ENCODE measurements around the gene MCM3AP.

Gene MCM3AP

DNA sequence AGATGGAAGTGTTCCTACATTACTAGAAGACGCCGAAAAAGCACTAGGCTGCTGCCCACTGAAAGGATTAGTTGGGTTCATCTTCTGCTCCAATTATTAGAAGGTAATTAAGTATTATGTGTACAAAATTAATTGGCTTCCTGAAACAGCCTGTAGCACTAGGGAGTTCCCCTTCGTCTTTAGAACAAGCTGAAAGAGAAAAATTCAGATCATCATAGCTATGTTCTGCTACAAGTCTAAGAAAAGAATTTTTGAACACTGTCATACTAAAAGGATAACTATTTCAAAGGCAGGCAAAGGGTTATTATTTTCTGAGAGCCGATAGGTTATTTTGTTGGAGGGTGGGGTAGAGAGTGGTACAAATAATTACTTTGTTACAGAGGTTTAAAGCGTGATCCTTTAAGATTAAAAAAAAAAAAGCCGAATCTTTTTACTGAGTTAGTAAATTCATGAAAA lies at the start of gene MCM3AP:
MCM3AP (minus strand) TSS at position 406 of the 456 bp plus-strand sequence; CDS start at position 81, 325 bp downstream.
- POLR2A ChIA-PET, result interaction anchor here (1.1 to 2.9 kb wide), 5 partner anchors 10 to 142 kb away, joined by 3 to 9 read pairs (median 3); partner anchors contain the start of gene C21orf58

DNA sequence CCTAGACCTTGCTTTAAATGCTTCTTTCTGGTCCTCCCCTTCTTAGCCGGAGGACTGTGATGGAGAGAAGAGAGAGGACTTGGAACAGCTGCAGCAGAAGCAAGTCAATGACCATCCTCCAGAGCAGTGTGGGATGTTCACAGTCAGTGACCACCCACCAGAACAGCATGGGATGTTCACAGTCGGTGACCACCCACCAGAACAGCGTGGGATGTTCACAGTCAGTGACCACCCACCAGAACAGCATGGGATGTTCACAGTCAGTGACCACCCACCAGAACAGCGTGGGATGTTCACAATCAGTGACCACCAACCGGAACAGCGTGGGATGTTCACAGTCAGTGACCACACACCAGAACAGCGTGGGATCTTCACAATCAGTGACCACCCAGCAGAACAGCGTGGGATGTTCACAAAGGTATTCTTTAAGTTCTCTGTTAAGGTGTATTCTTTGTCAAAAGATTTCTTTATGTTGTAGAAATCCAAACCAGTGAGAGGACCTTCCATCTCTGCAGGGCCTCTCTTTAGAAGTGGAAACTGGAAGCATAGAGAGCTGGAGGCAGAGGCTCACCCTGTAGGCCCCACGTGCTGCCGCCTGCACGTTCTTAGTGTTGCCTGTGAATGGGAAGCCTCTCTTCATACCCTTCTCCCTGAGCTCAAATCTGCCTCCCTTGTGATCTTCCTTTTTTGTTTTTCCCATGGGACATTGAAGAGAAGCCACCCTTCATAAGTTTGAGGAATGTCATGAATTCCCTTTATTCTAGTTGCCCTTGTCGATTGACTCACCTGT lies 49.1 kb upstream of the MCM3AP start:
- ChIA-PET POLR2A (no interaction called here), CTCF (no interaction called here)
- DNase-seq (ENCODE audit: extremely low spot score), result no peak
- TF ChIP-seq BHLHE40 (IDR thresholded peaks at IDR 0.05; ENCODE audit: borderline replicate concordance) (no peak), TARDBP (IDR thresholded peaks at IDR 0.05) (no peak)

More for the DNA sequence above, at the start of gene MCM3AP:
- DNase-seq (ENCODE audit: extremely low spot score), result no peak
- TF ChIP-seq, protein P1, sequence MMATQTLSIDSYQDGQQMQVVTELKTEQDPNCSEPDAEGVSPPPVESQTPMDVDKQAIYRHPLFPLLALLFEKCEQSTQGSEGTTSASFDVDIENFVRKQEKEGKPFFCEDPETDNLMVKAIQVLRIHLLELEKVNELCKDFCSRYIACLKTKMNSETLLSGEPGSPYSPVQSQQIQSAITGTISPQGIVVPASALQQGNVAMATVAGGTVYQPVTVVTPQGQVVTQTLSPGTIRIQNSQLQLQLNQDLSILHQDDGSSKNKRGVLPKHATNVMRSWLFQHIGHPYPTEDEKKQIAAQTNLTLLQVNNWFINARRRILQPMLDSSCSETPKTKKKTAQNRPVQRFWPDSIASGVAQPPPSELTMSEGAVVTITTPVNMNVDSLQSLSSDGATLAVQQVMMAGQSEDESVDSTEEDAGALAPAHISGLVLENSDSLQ (IDR thresholded peaks at IDR 0.05), result no peak
- no peak for TF ChIP-seq FOXM1 (IDR thresholded peaks at IDR 0.05; ENCODE audit: borderline replicate concordance)
- no peak for TF ChIP-seq HDGF (IDR thresholded peaks at IDR 0.05; ENCODE audit: borderline replicate concordance)
- TF ChIP-seq FOXK2 (IDR thresholded peaks at IDR 0.05), result no peak
- no peak for TF ChIP-seq NFRKB (IDR thresholded peaks at IDR 0.05)
- TF ChIP-seq LEF1 (IDR thresholded peaks at IDR 0.05; ENCODE audit: borderline replicate concordance), result no peak
- TF ChIP-seq TARDBP (IDR thresholded peaks at IDR 0.05), result no peak
- no peak for TF ChIP-seq ARNT (IDR thresholded peaks at IDR 0.05)
- TF ChIP-seq CTBP1 (IDR thresholded peaks at IDR 0.05; ENCODE audit: borderline replicate concordance), result no peak
- no peak for TF ChIP-seq ELF4 (IDR thresholded peaks at IDR 0.05)
- TF ChIP-seq FOXA1 (IDR thresholded peaks at IDR 0.05), result no peak
- TF ChIP-seq BHLHE40 (IDR thresholded peaks at IDR 0.05; ENCODE audit: borderline replicate concordance), result no peak
- TF ChIP-seq L3MBTL2 (conservative IDR thresholded peaks at IDR 0.05), result no peak
- TF ChIP-seq SP1 (IDR thresholded peaks at IDR 0.05), result no peak
- no peak for TF ChIP-seq ZNF384 (IDR thresholded peaks at IDR 0.05)
- no peak for TF ChIP-seq SUZ12 (IDR thresholded peaks at IDR 0.05)
- CTCF ChIA-PET, result no interaction called here

DNA sequence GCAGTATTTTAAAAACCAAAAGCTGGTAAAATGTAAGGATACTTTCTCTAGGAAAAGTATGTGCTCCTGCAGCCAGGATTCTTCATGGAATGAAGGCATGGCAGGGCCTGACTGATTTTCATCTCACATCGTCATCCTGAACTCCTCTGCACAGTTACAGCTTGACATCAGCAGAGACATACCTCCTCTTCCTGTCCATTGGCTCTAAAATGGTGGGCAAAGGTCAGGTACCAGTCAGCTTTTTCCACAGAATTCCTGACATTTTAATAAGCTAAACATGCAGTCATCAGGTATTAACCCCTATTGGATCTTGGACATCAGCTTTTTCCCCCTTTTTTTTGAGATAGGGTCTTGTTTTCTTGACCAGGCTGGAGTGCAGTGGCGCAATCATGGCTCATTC lies 44.4 kb upstream of the MCM3AP start:
- DNase-seq (ENCODE audit: extremely low spot score), result no peak
- POLR2A ChIA-PET, result no interaction called here
- CTCF ChIA-PET, result no interaction called here
- TF ChIP-seq, protein P1 (IDR thresholded peaks at IDR 0.05), result no peak
- TF ChIP-seq ZNF384 (IDR thresholded peaks at IDR 0.05) (no peak), CTBP1 (IDR thresholded peaks at IDR 0.05; ENCODE audit: borderline replicate concordance) (no peak), SUZ12 (IDR thresholded peaks at IDR 0.05) (no peak), FOXK2 (IDR thresholded peaks at IDR 0.05) (no peak), FOXM1 (IDR thresholded peaks at IDR 0.05; ENCODE audit: borderline replicate concordance) (no peak), LEF1 (IDR thresholded peaks at IDR 0.05; ENCODE audit: borderline replicate concordance) (no peak), TARDBP (IDR thresholded peaks at IDR 0.05) (no peak), L3MBTL2 (conservative IDR thresholded peaks at IDR 0.05) (no peak), SP1 (IDR thresholded peaks at IDR 0.05) (no peak), BHLHE40 (IDR thresholded peaks at IDR 0.05; ENCODE audit: borderline replicate concordance) (no peak), ARNT (IDR thresholded peaks at IDR 0.05) (no peak), ELF4 (IDR thresholded peaks at IDR 0.05) (no peak), FOXA1 (IDR thresholded peaks at IDR 0.05) (no peak), HDGF (IDR thresholded peaks at IDR 0.05; ENCODE audit: borderline replicate concordance) (no peak)

DNA sequence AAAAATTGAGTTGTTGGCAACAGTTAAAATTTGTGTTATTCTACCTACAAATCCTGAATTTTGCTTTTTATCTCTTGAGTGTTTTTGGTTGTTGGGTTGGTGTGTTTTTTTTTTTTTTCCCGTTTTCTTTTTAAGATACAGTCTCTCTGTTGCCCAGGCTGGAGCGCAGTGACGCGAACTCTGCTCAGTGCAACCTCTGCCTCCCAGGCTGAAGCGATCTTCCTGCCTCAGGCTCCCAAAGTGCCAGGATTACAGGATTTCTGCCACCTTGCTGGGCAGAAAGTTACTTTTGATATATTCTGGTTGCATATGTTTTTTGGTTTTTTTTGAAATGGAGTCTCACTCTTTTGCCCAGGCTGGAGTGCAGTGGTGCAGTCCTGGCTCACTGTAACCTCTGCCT lies 42.7 kb upstream of the MCM3AP start:
- ChIA-PET POLR2A (no interaction called here), CTCF (no interaction called here)
- DNase-seq (ENCODE audit: extremely low spot score), result no peak

DNA sequence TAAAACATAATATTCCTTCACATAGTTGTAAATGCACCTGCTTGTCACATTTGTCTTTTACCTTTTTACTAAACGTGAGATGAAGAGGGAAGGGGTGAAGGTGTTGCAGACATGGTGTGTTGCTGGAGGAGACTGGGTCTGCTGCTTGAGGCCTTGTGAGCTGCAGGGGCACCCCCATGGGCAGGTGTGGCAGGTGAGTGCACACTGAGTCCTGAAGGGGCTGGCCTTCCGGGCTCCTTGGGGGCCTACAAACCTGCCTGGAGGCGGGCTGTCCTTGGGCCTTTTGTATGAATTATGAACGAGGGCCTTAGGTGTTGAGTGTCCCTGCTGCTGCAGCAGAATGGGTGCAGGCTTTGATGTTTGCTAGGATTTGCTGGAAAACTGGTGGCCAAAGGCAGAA lies 42.3 kb upstream of the MCM3AP start:
- DNase-seq (ENCODE audit: extremely low spot score), result no peak
- ChIA-PET CTCF (no interaction called here), POLR2A (no interaction called here)
- TF ChIP-seq FOXK2 (IDR thresholded peaks at IDR 0.05) (no peak), TARDBP (IDR thresholded peaks at IDR 0.05) (no peak), FOXM1 (IDR thresholded peaks at IDR 0.05; ENCODE audit: borderline replicate concordance) (no peak), SP1 (IDR thresholded peaks at IDR 0.05) (no peak), ARNT (IDR thresholded peaks at IDR 0.05) (no peak)

More for the DNA sequence above, 42.7 kb upstream of the MCM3AP start:
- TF ChIP-seq, protein P1 (IDR thresholded peaks at IDR 0.05), result no peak
- no peak for TF ChIP-seq TARDBP (IDR thresholded peaks at IDR 0.05)
- no peak for TF ChIP-seq FOXK2 (IDR thresholded peaks at IDR 0.05)
- TF ChIP-seq SUZ12 (IDR thresholded peaks at IDR 0.05), result no peak
- TF ChIP-seq L3MBTL2 (conservative IDR thresholded peaks at IDR 0.05), result no peak
- TF ChIP-seq NFRKB (IDR thresholded peaks at IDR 0.05), result no peak
- TF ChIP-seq FOXM1 (IDR thresholded peaks at IDR 0.05; ENCODE audit: borderline replicate concordance), result no peak
- no peak for TF ChIP-seq HDGF (IDR thresholded peaks at IDR 0.05; ENCODE audit: borderline replicate concordance)
- TF ChIP-seq ELF4 (IDR thresholded peaks at IDR 0.05), result no peak
- TF ChIP-seq BHLHE40 (IDR thresholded peaks at IDR 0.05; ENCODE audit: borderline replicate concordance), result no peak
- no peak for TF ChIP-seq FOXA1 (IDR thresholded peaks at IDR 0.05)
- TF ChIP-seq ZNF384 (IDR thresholded peaks at IDR 0.05), result no peak
- no peak for TF ChIP-seq CTBP1 (IDR thresholded peaks at IDR 0.05; ENCODE audit: borderline replicate concordance)
- no peak for TF ChIP-seq ARNT (IDR thresholded peaks at IDR 0.05)
- no peak for TF ChIP-seq SP1 (IDR thresholded peaks at IDR 0.05)
- TF ChIP-seq LEF1 (IDR thresholded peaks at IDR 0.05; ENCODE audit: borderline replicate concordance), result no peak

DNA sequence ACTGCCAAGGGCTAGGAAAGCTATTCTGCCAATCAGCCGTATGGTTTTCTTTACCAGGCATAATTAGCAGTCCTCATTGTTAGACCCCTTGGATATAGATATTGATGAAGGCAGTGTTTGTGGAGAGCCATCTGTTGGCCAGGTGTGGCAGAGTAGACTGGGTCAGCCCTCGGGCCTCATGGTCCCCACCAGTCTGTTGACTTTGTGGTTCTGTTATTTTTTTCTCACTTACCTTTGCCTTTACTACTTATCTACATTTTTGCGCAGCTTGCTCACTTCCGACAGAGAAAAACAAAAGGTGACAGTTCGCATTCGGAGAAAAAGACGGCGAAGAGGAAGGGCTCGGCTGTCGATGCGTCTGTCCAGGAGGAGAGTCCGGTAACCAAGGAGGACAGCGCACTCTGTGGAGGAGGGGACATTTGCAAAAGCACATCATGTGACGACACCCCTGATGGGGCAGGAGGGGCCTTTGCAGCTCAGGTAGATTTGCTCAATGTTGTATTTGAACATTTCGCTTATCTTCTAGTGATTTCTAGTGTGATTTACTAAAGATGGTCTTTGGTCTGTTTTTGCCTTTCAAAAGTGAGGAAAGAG lies 40.8 kb upstream of the MCM3AP start:
- CTCF ChIA-PET, result no interaction called here
- POLR2A ChIA-PET, result no interaction called here
- no peak for DNase-seq (ENCODE audit: extremely low spot score)
- TF ChIP-seq LEF1 (IDR thresholded peaks at IDR 0.05; ENCODE audit: borderline replicate concordance) (no peak), NFRKB (IDR thresholded peaks at IDR 0.05) (no peak), TARDBP (IDR thresholded peaks at IDR 0.05) (no peak), ELF4 (IDR thresholded peaks at IDR 0.05) (no peak), SP1 (IDR thresholded peaks at IDR 0.05) (no peak), FOXA1 (IDR thresholded peaks at IDR 0.05) (no peak), ARNT (IDR thresholded peaks at IDR 0.05) (no peak), ZNF384 (IDR thresholded peaks at IDR 0.05) (no peak), FOXM1 (IDR thresholded peaks at IDR 0.05; ENCODE audit: borderline replicate concordance) (no peak), BHLHE40 (IDR thresholded peaks at IDR 0.05; ENCODE audit: borderline replicate concordance) (no peak), FOXK2 (IDR thresholded peaks at IDR 0.05) (no peak)
- TF ChIP-seq, protein P1 (IDR thresholded peaks at IDR 0.05), result no peak
